ENCODE data around the gene CHMP5.

CHMP5 gene

GRCh38 chr9:33320230-33320567, 55.4 kb downstream of the CHMP5 start:
- DNase-seq: no peak

- DNase-seq: no peak
Observed at GRCh38 chr9:33320568-33321261, 55.9 kb downstream of the CHMP5 start.

DNA sequence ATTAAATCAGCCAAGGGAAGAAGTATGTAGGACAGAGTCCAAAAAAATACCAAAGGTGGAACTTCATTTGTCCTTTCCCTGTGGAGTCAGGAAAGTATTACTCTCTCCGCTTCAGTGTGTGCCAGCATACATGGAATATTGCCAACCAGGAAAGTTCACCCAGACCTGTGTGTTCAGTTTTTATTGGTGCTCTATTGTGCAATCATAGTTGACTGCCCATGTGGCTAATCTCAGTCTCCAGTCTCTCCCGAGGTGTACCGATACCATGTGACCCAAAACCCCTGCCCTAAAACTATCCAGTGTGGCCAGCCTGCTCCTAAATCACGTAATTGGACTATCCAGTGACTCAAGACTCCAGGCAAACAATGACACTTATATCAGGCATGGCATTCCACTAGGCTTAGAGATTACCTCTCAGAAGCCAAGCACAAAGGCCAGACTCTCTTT, 64.3 kb downstream of the CHMP5 start:
- DNase-seq: no peak

GRCh38 chr9:33329979-33330378, 65.1 kb downstream of the CHMP5 start:
- no peak for DNase-seq

DNA sequence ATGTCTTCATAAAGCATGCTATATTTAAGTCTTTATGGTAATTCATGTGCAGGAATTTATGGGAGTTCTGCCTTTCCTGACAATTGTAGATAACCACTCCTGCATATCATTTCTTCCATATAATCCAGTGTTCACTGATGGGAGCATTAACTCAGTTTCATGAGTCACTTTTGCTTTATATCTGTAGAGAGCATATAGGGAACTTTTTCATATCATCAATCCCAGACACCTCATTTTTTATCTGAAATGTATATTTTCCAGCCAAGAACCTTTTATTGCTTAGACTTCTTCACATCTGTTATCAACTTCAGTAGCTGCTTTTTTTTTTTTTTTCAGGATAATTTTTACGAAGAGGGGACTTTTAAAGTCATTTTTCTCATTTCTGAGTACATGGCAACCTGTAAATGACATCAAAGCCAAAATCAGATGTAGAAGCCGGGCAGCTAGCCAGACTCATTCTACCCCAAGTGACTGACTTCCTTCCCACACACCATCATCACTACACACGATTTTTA, 66.6 kb downstream of the CHMP5 start:
- DNase-seq: no peak

Measured in NCI-H1436 (cell line).